Thoracic aorta (tissue), 2 donors: ENCODE measurements around the gene APOL1. TPM values are rescaled to one million over a fixed set of nuclear protein-coding genes. Genes with fewer than 3 reads are reported as not detected.

Experiments used
- ATAC-seq: fragments of 150-250 bp; one replicate; pipeline ENCODE4 v1.8.0; 2017; ENCODE audit warnings: low read depth; ENCODE audit not compliant: insufficient number of reproducible peaks, low FRiP score
- DNase-seq: peaks from one replicate; pipeline ENCODE4 v3.0.0-alpha.2; 2020; ENCODE audit warnings: low spot score
- H3K27ac ChIP-seq, 2 donors: fragments of 200-600 bp; sonication (generic); 1 replicate in 1 of 2; 2 replicates in 1 of 2; pipeline ENCODE4 v1.5.1; 2016; ENCODE audit warnings: mild to moderate bottlenecking in 2 of 2, moderate library complexity in 2 of 2
- H3K27me3 ChIP-seq: fragments of 200-600 bp; sonication (generic); replicated peaks from 2 replicates; pipeline ENCODE4 v1.6.0; 2016; ENCODE audit warnings: mild to moderate bottlenecking; ENCODE audit not compliant: insufficient read depth
- H3K36me3 ChIP-seq: fragments of 200-600 bp; sonication (generic); one replicate; pipeline ENCODE4 v1.5.1; 2016
- H3K4me1 ChIP-seq, 2 donors: fragments of 200-600 bp; sonication (generic); 1 replicate in 1 of 2; 2 replicates in 1 of 2; pipeline versions ENCODE4 v1.5.1 to v1.6.0; 2016; ENCODE audit warnings: low read depth in 2 of 2, mild to moderate bottlenecking in 1 of 2; ENCODE audit not compliant: control insufficient read depth in 1 of 2
- H3K4me3 ChIP-seq: fragments of 200-600 bp; sonication (generic); 2 replicates; pipeline ENCODE4 v1.5.1; 2016; ENCODE audit warnings: mild to moderate bottlenecking
- H3K9me3 ChIP-seq: fragments of 200-600 bp; sonication (generic); 2 replicates; pipeline ENCODE4 v1.5.1; 2016
- CTCF ChIP-seq: fragments of 200-600 bp; sonication (generic); IDR thresholded peaks from one replicate; pipeline ENCODE4 v1.5.1; 2019; ENCODE audit warnings: antibody characterized with exemption
- total RNA-seq, 2 donors: library from RNA; depleted of rRNA; stranded (reverse); fragments of >200 nt; gene quantifications; one replicate each; pipeline versions ENCODE4 v1.1.0 to v1.2.3, GENCODE V29; 2016

APOL1 gene
- total RNA-seq, 2 donors from 2014 or later, result 40.1 to 47.3 TPM

DNA sequence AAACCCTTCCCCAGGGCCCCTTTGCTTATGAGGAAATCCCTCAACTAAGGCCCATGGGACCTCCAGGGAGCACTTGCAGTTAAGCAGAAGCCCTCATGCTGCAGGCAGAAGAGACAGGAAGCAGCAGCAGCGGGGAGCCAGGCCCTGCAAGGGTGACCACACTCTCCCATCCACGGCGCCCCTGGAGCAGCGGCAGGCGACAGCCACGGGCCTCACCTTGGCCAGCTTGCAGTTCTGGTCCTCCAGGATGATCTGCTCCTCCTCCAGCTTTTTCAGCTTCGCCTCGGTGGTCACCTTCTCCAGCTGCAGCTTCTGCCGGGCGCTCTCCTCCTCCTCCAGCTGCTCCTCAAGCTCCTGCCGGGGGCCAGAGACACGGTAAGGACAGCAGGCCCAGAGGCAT, 47.0 kb downstream of the APOL1 start:
- H3K27me3 ChIP-seq, result no peaks in the 10 kb centered on the region
- H3K27ac ChIP-seq, result peak overlapping the region; percentile 45
- ATAC-seq (no peak), DNase-seq (no peak)
- no peaks in the 10 kb centered on the region for H3K4me1 ChIP-seq
- TF ChIP-seq CTCF, result no peak
- no peaks in the 10 kb centered on the region for H3K9me3 ChIP-seq
- H3K4me3 ChIP-seq, result no peak overlapping the region
- peaks cover 98% of the 10 kb centered on the region for H3K36me3 ChIP-seq

DNA sequence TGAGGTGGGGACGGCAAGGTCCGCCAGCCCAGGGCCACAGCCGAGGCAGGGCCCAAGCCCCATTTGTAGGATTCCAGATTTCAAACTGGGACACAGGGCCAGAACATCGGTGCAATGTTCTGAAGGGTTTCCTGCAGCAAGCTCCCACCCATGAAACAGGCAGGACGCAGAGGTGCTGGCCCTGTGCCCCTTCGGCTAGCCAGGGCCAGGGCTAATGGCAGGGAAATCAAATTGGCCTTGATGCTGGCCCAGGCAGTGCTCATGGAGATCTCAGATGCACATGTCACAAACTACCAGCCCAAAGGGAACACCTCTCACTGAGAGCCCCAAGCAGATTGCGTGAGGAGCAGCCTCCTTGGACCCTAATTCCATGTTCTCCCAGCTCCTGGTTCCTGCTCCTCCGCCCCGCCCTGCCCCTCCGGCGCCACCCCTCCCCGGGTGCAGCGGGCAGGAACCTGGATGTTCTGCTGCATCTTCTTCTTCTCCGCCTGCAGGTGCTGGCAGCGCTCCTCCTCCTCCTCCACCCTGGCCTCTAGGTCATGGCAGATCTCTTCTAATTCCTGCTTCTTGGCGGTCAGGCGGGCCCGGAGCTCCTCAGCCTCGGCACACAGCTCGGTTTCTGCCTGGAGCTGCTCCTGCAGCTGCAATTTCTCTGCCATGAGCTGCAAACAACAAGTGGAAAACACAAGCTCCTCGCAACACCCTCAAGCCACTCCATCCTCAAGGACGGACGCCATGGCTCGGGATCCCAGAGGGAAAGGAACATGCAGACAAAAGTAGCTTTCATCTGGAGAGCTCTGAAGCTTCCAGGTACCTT, 47.7 kb downstream of the APOL1 start:
- no peak overlapping the region for H3K4me3 ChIP-seq
- H3K36me3 ChIP-seq, result peaks cover 98% of the 10 kb centered on the region
- peak overlapping the region; percentile 45 for H3K27ac ChIP-seq
- DNase-seq (no peak), ATAC-seq (no peak)
- H3K27me3 ChIP-seq, result no peaks in the 10 kb centered on the region
- TF ChIP-seq CTCF, result no peak
- no peaks in the 10 kb centered on the region for H3K4me1 ChIP-seq
- no peaks in the 10 kb centered on the region for H3K9me3 ChIP-seq

GRCh38 chr22:36301384-36301828, 48.5 kb downstream of the APOL1 start:
- Histone ChIP-seq H3K4me3 (no peak overlapping the region), H3K4me1 (no peaks in the 10 kb centered on the region), H3K9me3 (no peaks in the 10 kb centered on the region), H3K27me3 (no peaks in the 10 kb centered on the region), H3K36me3 (peaks cover 98% of the 10 kb centered on the region), H3K27ac (peak overlapping the region in 1 of 2 donors; percentile 45)
- TF ChIP-seq CTCF, result peak; percentile 96
- ATAC-seq (no peak), DNase-seq (no peak)

GRCh38 chr22:36301851-36302250, 48.9 kb downstream of the APOL1 start:
- Histone ChIP-seq H3K4me1 (no peaks in the 10 kb centered on the region), H3K4me3 (no peak overlapping the region), H3K36me3 (peaks cover 98% of the 10 kb centered on the region), H3K27ac (peak overlapping the region; percentile 25 to 30), H3K9me3 (no peaks in the 10 kb centered on the region), H3K27me3 (no peaks in the 10 kb centered on the region)
- TF ChIP-seq CTCF, result no peak
- DNase-seq, result no peak
- ATAC-seq, result no peak

DNA sequence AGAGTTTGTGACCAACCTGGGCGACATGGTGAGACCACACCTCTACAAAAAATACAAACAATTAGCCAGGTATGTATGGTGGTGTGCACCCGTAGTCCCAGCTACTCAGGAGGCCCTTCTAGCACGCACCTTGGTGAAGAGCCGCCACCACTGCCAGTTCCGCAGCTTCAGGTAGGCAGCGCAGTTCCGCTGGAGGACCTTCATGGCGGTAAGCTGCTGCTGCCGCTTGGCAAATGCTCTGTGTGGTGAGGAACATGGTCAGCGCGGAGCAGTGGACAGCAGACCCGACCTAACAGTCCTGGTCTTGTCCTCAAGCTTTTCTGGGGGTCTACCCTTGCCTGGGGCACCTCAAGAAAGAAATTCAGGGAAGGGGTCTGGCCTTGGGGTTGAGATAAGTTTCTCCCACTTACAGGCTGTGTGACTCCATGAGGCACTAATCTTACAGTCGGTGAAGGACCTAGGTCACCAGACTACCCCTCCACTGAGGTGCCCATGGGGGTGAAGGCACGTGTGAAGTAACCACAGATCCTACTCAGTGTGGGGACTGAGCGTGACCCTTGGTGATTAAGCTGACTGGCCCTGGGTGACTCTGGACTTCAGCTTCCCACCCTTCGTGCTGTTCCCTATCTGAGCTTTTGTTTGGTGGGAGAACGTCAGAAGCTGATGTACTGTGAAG, 49.6 kb downstream of the APOL1 start:
- Histone ChIP-seq H3K9me3 (no peaks in the 10 kb centered on the region), H3K27ac (peak overlapping the region; percentile 25 to 30), H3K4me3 (no peak overlapping the region), H3K4me1 (no peaks in the 10 kb centered on the region), H3K36me3 (peaks cover 98% of the 10 kb centered on the region), H3K27me3 (no peaks in the 10 kb centered on the region)
- ATAC-seq, result no peak
- TF ChIP-seq CTCF, result no peak
- DNase-seq, result no peak
